Activated CD4-positive, alpha-beta T cell treated with anti-CD3 and anti-CD28 coated beads for 1 hour (primary cell): Measurements from ENCODE around the gene RFC5.
"Not testable (repeated sequence)": the region's sequence is repeated elsewhere in the genome, so short reads cannot be mapped to it uniquely, and the experiment has no call there.

Source experiments
- DNase-seq: peaks from one replicate; pipeline ENCODE4 v3.0.0-alpha.2; 2020

The RFC5 gene

GRCh38 chr12:118053071-118053985 lies 36.8 kb downstream of the RFC5 start:
- DNase-seq: no peak

DNA sequence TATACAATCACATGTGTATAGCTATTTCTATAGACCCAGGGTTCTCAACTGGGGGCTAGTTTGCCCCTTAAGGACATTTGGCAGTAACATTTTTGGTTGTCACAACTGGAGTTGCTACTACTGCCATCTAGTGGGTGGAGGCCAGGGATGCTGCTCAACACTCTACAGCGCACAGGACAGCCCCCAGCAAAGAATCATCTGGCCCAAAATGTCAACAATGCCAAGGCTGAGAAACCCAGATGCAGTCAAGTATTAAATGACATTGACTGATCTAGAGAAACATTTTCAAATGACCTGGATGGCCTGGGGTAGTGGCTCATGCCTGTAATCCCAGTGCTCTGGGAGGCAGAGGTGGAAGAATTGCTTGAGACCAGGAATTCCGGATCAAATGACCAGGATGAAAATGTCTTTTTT lies 38.6 kb downstream of the RFC5 start:
- DNase-seq: peak; percentile 49

GRCh38 chr12:118055865-118056773 lies 39.6 kb downstream of the RFC5 start:
- no peak for DNase-seq

DNA sequence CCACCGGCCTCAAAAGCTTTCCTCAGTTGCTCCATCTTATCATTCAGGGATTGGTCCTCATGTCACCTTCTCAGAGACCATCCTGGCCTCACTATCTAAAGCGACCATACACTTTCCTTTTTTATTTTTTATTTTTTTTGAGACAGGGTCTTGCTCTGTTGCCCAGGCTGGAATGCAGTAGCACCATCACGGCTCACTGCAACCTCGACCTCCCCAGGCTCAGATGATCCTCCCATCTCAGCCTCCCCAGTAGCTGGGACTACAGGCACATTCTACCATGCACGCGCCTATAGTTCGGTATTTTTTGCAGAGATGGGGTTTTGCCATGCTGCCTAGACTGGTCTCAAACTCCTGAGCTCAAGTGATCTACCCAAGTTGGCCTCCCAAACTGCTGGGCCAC lies 41.7 kb downstream of the RFC5 start:
- DNase-seq: no peak

DNA sequence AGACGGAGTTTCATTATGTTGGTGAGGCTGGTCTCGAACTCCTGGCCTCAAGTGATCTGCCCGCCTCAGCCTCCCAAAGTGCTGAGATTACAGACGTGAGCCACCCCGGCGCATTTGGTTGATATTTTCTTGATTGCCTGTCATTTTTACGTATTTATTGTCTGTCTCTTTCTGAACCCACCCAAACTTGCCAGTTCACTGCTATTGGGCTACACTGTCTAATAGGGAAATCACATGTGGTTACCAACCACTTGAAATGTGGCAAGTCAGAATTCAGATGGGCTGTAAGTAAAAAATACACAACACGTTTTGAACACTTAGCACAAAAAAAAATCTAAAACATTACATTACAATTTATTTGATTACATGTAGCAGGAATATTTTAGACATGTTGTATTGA lies 42.4 kb downstream of the RFC5 start:
- DNase-seq: no peak

DNA sequence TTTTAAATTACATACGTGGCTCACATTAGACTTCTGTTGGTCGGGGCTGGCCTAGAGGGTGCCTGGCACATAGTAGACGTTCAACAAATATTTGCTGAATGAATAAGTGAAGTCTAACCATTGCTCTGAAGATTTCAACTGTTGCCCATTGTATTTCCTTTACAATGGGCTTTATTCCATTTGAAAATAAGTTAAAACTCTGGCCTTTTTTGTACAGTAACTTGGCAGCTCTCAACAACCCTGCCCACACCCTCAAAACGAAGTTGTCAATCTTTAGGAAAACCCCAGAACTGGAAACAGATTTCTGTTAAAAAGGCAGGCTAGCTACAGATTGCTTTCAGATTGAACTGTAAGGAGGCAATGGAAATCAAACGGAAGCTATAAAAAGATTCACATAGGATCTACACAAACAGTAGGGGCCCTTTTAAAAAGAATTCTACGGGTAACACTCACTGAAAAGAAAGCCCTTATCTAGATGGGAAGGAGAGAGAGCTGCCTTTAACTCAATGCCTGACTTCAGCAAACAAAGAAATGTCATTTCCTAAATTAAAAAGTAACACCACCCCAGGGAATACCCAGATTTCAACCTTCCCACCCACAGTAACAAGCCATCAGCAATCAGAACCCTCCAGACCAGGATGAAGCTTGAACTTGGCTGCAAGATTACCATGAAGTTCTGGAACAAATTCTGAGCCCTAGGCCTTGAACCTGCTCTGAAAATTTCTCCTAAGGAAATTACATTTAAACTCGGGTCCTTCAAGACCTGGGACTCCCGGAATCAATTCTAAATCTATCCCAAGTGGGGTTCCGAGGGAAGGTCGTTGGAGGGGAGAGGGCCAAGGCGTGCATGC lies 43.1 kb downstream of the RFC5 start:
- no peak for DNase-seq

DNA sequence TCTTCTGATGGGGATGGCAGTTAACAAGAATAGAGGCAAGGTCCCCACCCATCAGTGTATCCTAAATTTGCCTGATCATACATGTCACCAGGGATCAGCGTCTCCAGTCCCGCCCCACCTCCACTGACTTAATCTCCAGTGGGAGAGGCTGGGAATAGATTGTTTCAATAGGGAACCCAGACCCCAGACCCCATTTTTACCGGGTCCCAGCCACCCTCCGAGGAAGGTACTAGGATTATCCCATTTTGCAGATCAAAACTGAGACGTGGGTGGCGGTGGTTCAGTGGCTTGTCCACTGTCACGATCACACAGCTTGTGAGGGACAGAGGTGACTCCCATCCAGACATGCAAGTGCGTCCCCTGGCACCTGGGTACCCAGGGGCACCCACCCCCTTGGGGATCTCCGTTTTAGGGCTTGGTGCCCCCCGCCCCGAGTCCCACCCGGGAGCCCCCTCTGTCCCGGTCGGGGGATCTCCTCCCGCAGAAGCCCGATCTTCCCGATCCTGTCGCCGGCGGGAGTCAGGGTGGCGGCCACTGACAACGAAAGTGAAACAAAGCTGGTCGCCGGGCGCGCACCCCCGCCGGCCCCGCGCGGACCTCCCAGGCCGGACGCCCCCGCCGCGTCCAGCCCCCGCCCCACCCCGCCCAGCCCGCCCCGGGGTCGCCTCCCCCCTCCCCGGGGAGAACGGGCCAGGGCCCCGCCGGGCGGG lies 44.0 kb downstream of the RFC5 start:
- no peak for DNase-seq

- peak; percentile 30 for DNase-seq
These were observed 44.7 kb downstream of the RFC5 start, which contains the start of gene WSB2 for GRCh38 chr12:118061011-118061872. Gene WSB2, minus strand, starts transcription at chr12:118061179. Its CDS starts 131 bp downstream, at chr12:118061048.

DNA sequence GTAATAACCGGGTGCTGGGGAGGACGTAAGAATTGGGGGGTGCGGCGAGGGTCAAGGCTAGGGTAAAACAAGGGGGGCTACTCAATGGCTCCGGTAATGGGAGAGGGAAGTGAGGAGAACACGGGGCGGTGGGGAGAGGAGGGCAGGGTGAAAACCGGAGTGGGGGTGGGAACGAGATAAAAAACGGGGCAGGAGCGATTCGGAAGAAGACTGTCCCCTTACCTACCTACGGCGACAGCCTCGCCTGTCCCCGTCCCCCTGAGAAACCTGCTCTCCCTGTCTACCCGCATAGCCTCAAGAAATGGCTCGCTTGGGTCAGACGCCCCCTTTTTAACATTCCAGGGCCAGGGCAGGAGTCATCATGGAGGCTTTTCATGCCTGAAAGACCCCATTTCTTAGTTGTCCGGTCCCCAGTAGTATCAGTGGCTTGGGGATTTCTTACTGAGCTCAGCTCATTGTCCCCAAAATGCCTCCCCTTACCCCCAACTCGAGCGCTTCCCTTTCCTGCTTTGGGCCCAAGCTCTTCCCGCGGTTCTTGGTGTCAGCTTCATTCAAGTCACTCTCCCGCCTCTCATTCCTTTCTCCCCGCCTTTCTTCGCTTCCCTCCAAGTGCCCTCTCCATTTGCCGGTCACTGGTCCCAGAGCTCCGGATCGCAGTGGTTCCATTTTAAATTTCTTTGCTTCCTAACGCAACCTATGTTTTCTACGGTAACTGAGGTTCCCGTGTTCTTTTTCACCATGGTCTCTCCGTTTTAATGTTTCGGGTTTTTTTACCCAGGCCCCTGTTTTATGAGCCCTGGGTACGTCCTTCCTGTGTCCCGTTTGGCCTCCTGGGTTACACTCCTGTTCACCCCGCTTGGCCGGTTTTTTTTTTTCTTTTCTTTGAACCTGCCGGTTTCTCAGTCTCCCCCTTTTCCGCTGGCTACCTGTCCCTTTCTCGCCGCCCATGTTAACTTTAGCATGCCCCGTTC lies 45.7 kb downstream of the RFC5 start:
- no peak for DNase-seq

DNA sequence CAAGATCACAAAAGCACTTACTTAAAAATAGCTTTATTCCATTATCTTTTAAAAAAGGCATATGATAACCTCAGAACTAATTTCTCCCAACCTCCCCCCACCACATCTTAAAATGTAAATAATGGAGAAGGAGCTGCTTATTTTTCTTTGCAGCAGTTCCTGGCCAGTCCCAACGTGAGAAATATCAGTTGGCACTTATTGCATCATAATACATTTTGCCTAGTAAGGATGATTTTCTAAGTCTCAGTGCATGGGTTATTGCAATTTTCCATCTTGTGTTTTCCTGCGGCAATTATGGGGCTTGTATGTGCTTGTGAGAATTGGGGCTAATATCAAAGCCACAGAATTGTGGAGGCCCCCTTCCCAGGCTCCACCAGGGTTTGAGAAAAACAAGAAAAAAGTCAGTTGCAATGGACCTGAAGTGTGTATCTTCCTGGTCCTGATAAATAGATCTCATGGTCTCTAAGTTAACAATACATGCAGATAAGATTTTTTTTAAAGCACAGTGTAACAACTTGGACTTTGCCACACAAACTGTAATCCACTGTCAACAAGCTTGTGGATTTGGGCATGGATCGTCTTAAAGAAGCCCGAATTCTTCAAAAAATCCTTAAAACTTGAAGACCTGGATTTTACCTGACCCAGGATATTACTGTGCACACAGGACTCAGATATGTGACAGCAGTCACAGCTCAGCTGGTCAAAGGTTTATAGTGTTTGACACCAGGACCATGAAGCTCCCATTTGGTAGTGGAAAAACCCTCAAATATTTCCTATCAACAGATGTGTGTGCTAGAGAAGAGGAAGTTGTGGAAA lies 47.3 kb downstream of the RFC5 start:
- no peak for DNase-seq

DNA sequence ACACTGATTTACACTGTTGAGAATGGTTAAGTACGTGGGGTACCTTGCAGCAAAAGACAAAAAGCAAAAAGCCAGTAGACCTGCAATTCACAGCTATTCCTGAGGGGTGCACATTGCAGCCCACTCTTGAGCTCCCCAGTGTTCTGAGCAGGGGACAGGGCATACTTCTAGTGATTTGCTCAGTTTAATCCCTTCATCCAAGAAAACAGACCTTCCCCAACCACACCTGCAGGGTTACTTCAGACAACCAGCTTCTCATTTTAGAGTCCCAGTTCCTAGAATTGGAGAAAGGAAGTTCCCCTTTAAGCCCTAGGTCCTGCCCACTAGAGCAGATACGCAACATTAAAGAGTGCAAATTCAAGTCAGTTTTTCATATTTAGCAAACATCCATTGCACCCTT lies 48.1 kb downstream of the RFC5 start:
- DNase-seq: no peak

- DNase-seq: no peak
These were observed 48.9 kb downstream of the RFC5 start for GRCh38 chr12:118065380-118065779.

- DNase-seq: no peak
These were observed 51.9 kb downstream of the RFC5 start for GRCh38 chr12:118068445-118068844.

- no peak for DNase-seq
These were observed 54.1 kb downstream of the RFC5 start for GRCh38 chr12:118070650-118071049.

DNA sequence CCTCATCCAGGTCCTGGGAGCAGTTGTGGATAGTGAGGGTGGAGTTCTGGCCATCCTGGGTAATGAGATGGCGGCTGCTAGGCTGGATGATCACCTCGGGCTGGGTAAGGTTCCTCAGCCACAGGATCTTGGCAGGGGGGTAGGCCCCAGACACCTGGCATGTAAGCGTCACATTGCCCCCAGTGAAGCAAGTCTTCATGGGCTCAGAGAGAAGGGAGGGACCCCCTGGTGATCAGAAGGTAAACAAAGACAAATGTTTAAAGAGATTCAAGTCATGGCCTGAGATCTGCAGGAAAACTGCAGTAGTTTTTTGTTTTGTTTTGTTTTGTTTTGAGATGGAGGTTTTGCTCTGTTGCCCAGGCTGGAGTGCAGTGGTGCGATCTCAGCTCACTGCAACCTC lies 57.3 kb downstream of the RFC5 start:
- no peak for DNase-seq

DNA sequence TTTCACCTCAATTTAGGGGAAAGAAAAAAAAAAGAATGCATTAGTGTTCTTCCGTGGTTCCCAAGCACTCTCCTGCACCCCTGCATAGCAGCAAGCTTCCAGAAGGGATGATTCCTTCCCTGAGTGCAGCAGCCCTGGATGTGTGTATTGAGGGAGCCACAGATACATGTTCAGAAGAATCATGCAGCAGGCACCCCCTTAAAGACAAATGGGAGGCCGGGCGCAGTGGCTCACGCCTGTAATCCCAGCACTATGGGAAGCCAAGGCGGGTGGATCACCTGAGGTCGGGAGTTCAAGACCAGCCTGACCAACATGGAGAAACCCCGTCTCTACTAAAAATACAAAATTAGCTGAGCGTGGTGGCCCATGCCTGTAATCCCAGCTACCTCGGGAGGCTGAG lies 65.0 kb downstream of the RFC5 start:
- DNase-seq: not testable (repeated sequence)
